ENCODE measurements around the gene KRT76.

Gene KRT76

GRCh38 chr12:52788192-52788875 lies 11.2 kb upstream of the KRT76 start:
- no peak for DNase-seq

GRCh38 chr12:52787324-52788191 lies 10.4 kb upstream of the KRT76 start:
- intact Hi-C loops (cut with DNase I) = no loop called here
- DNase-seq = no peak

More at GRCh38 chr12:52788192-52788875, 11.2 kb upstream of the KRT76 start:
- intact Hi-C loops (cut with DNase I) = no loop called here

- intact Hi-C loops (cut with DNase I) = no loop called here
- no peak for DNase-seq
These were observed 7.8 kb upstream of the KRT76 start for GRCh38 chr12:52784909-52785308.

- no peak for DNase-seq
- intact Hi-C loops (cut with DNase I) = no loop called here
These were observed 6.6 kb upstream of the KRT76 start for GRCh38 chr12:52783563-52784316.

- DNase-seq = no peak
- intact Hi-C loops (cut with DNase I) = no loop called here
These were observed 5.4 kb upstream of the KRT76 start for GRCh38 chr12:52782502-52782901.

GRCh38 chr12:52781399-52782082 lies 4.4 kb upstream of the KRT76 start:
- intact Hi-C loops (cut with DNase I) = no loop called here
- no peak for DNase-seq

GRCh38 chr12:52779914-52780313 lies 2.8 kb upstream of the KRT76 start:
- intact Hi-C loops (cut with DNase I) = no loop called here

GRCh38 chr12:52778833-52779232 lies 1.7 kb upstream of the KRT76 start:
- intact Hi-C loops (cut with DNase I) = no loop called here
- DNase-seq = no peak

More at GRCh38 chr12:52779914-52780313, 2.8 kb upstream of the KRT76 start:
- DNase-seq = no peak

GRCh38 chr12:52777566-52777965 lies 421 bp upstream of the KRT76 start:
- no peak for DNase-seq
- intact Hi-C loops (cut with DNase I) = no loop called here

GRCh38 chr12:52776435-52776834 lies 710 bp downstream of the KRT76 start:
- intact Hi-C loops (cut with DNase I) = no loop called here
- no peak for DNase-seq

- intact Hi-C loops (cut with DNase I) = no loop called here
- no peak for DNase-seq
These were observed 2.4 kb downstream of the KRT76 start for GRCh38 chr12:52774629-52775250.

- intact Hi-C loops (cut with DNase I) = no loop called here
- DNase-seq = no peak
These were observed 4.4 kb downstream of the KRT76 start for GRCh38 chr12:52772772-52773171.

GRCh38 chr12:52772188-52772587 lies 5.0 kb downstream of the KRT76 start:
- intact Hi-C loops (cut with DNase I) = no loop called here
- no peak for DNase-seq

GRCh38 chr12:52771505-52771904 lies 5.6 kb downstream of the KRT76 start:
- intact Hi-C loops (cut with DNase I) = no loop called here

GRCh38 chr12:52771088-52771487 lies 6.1 kb downstream of the KRT76 start:
- intact Hi-C loops (cut with DNase I) = no loop called here
- no peak for DNase-seq

More at GRCh38 chr12:52771505-52771904, 5.6 kb downstream of the KRT76 start:
- DNase-seq = no peak

GRCh38 chr12:52769946-52770345 lies 7.2 kb downstream of the KRT76 start:
- DNase-seq = no peak
- intact Hi-C loops (cut with DNase I) = no loop called here

GRCh38 chr12:52769354-52769753 lies 7.8 kb downstream of the KRT76 start:
- intact Hi-C loops (cut with DNase I) = no loop called here
- no peak for DNase-seq

- intact Hi-C loops (cut with DNase I) = no loop called here
- no peak for DNase-seq
These were observed 8.5 kb downstream of the KRT76 start for GRCh38 chr12:52768479-52769200.

Data from head of caudate nucleus (tissue), 42 donors.